Memory B cell (primary cell): Measurements from ENCODE around the gene GRK3.

Experiments used
- ATAC-seq: fragments of 150-1000 bp; cut with Tn5 transposase; 2 replicates; pipeline ENCODE4 v1.10.0; 2021; ENCODE audit warnings: low read depth, mild to moderate bottlenecking, moderate library complexity
- DNase-seq, 2 donors: peaks; one replicate each; pipeline ENCODE4 v3.0.0; 2022; ENCODE audit warnings: low spot score in 2 of 2
- H3K27ac Mint-ChIP-seq: one replicate; pipeline ENCODE4 v1.8.0; 2022; ENCODE audit warnings: mild to moderate bottlenecking, moderate library complexity, mixed read lengths
- H3K27me3 Mint-ChIP-seq: one replicate; pipeline ENCODE4 v1.8.0; 2022; ENCODE audit warnings: mixed read lengths
- H3K36me3 Mint-ChIP-seq: one replicate; pipeline ENCODE4 v1.8.0; 2022; ENCODE audit warnings: mild to moderate bottlenecking, mixed read lengths
- H3K4me1 Mint-ChIP-seq: one replicate; pipeline ENCODE4 v1.8.0; 2022; ENCODE audit warnings: mixed read lengths
- H3K4me3 Mint-ChIP-seq: one replicate; pipeline ENCODE4 v1.8.0; 2022; ENCODE audit warnings: mild to moderate bottlenecking, moderate library complexity, mixed read lengths
- H3K9me3 Mint-ChIP-seq: one replicate; pipeline ENCODE4 v1.8.0; 2022; ENCODE audit warnings: mixed read lengths

Gene GRK3

DNA sequence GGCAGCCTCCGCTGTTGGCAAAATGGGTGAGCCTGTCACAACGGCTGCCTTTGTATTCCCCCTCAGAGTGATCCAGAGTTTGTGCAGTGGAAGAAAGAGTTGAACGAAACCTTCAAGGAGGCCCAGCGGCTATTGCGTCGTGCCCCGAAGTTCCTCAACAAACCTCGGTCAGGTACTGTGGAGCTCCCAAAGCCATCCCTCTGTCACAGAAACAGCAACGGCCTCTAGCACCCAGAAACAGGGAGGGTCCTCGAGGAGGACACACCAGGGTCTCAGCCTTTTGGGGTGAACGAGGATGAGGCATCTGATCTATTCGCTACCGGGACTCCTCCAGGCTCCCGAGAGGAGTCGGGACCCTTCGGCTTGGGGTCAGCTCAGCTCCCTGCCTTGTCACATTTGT, 157.7 kb downstream of the GRK3 start:
- no peak overlapping the region for H3K4me3 Mint-ChIP-seq
- no peak for ATAC-seq
- no peaks in the 10 kb centered on the region for H3K27me3 Mint-ChIP-seq
- no peaks in the 10 kb centered on the region for H3K4me1 Mint-ChIP-seq
- no peaks in the 10 kb centered on the region for H3K9me3 Mint-ChIP-seq
- DNase-seq = no peak
- H3K27ac Mint-ChIP-seq = no peak overlapping the region
- H3K36me3 Mint-ChIP-seq = peaks cover 7% of the 10 kb centered on the region

DNA sequence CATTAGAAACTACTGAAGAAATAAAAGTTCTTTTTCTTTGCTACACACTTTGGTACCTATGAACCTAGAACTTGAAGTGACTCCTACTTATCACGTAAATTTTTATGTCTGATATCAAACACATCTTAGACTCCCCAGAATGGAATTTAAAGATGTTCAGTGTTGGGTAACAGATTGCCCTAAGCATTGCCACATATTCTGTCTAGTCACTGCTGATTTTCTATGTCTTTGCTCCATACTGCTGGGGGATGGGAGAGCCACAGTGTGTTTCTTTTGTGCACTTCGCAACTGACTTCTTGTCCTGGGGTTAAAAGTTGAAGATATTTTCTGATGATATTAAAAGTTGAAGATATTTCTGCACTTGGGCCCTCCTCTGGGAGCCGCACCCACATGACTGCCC, 158.2 kb downstream of the GRK3 start:
- Mint-ChIP-seq H3K27ac (no peak overlapping the region), H3K9me3 (no peaks in the 10 kb centered on the region), H3K4me3 (no peak overlapping the region), H3K36me3 (peaks cover 7% of the 10 kb centered on the region), H3K27me3 (no peaks in the 10 kb centered on the region), H3K4me1 (no peaks in the 10 kb centered on the region)
- ATAC-seq = no peak
- DNase-seq = no peak

DNA sequence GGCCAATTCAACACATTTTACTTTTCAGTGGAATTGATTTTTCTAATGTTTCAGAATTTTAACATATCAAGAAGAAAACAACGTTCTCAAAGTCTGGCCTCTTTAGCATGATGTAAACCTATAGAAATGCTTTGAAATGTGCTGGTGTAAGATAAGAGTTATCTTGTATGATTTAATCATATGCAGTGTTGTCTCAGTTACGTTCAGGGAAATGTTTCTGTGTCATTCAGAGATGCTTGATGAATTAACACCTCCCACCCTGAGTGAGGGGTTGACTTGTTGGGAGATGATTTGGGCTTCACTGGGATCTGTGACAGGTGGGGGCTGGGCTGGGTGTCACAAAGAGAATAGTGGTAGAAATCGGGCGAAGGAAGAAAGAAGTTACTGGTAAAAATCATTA, 161.8 kb downstream of the GRK3 start:
- DNase-seq = no peak
- H3K36me3 Mint-ChIP-seq = peaks cover 9% of the 10 kb centered on the region
- H3K9me3 Mint-ChIP-seq = no peaks in the 10 kb centered on the region
- H3K27ac Mint-ChIP-seq = peak overlapping the region; percentile 33
- H3K4me3 Mint-ChIP-seq = no peak overlapping the region
- ATAC-seq = no peak
- peaks cover 3% of the 10 kb centered on the region for H3K4me1 Mint-ChIP-seq
- H3K27me3 Mint-ChIP-seq = no peaks in the 10 kb centered on the region

DNA sequence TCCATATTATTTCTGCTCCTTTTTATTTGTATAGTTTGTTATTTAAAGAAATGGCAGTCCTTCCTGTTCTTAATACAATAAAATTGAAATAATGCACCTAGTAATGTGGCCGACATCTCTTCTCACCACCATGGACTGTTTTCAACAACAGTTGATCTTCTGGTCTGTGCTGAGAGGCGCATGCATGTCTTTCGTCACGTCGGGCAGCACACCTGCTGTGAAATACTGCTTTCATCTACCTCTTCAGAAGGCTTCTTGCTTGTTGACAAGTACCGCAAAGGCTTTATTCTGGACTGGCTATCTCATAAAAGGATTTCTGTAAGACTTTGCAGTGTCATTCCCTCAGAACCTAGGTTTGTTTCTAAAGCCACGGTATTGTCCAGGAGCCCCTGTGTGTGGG, 163.6 kb downstream of the GRK3 start:
- no peaks in the 10 kb centered on the region for H3K27me3 Mint-ChIP-seq
- no peak overlapping the region for H3K27ac Mint-ChIP-seq
- no peaks in the 10 kb centered on the region for H3K9me3 Mint-ChIP-seq
- H3K4me3 Mint-ChIP-seq = no peak overlapping the region
- no peak for DNase-seq
- ATAC-seq = no peak
- H3K36me3 Mint-ChIP-seq = peaks cover 5% of the 10 kb centered on the region
- peaks cover 3% of the 10 kb centered on the region for H3K4me1 Mint-ChIP-seq

DNA sequence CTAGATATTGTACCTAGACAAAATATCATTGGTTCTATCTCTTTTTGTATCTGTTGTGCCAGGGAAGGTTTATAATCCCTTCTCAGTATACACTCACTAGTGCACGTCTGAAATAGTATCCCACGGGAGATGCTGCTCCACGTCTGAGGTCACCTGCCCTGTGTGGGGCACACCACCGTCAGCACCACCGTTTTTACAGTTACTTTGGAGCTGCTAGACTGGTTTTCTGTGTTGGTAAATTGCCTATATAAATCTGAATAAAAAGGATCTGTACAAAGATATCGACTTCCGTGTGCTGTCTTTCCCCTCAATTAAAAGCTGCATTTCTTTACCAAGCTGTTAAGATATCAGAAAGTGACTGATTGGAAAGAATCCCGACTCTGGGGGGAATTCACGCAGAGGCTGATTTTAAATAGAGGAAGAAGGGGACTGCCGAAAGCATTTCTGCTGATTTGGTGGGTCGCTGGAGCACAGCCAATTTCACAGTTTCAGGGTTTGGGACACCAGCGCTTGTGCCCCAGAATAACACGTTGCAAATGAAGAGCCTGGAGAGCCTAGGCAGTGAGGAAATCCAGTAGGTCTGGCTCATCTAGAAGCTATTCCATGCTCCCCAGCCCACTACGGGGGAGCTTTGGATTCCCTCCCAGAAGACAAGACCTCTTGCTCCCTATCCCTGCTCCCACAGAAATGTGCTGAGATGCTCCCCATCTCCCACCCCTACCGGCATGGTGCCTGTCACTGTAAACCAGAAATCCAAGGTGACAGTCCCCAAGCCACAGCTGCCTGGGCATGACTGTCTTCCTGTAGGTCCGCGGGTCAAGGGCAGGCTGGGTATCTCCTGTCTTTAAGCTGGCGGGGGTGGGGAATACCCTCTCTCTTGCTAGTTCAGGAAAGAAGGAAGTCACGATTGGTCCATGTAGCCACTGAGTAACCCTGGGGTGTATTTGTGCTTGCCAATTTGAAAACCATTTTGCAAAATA, 164.8 kb downstream of the GRK3 start:
- H3K4me1 Mint-ChIP-seq = peaks cover 3% of the 10 kb centered on the region

DNA sequence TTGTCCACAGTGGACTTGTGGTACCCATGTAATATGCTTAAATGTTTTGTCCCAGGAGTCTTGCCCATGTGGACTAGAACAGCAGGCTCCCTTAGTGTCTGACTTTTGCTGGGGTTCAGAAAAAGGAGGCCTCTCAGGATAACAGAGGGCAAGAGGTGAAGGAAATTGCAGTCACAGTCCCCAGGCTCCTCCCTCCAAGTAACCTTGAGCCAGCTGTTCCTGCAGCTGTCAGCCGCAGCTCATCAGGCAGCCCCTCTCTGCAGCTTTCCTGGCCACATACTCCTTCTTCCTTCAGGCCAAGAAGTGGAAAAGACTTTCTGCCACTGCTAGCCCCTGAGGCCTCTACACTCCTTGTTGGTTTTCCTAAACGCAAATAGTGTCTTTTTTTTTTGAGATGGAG, 171.2 kb downstream of the GRK3 start:
- Mint-ChIP-seq H3K9me3 (no peaks in the 10 kb centered on the region), H3K27me3 (peaks cover 11% of the 10 kb centered on the region), H3K27ac (no peak overlapping the region), H3K4me3 (no peak overlapping the region), H3K36me3 (peaks cover 1% of the 10 kb centered on the region), H3K4me1 (peaks cover 2% of the 10 kb centered on the region)
- DNase-seq (no peak), ATAC-seq (no peak)

More for the DNA sequence above, 164.8 kb downstream of the GRK3 start:
- Mint-ChIP-seq H3K9me3 (no peaks in the 10 kb centered on the region), H3K27me3 (no peaks in the 10 kb centered on the region), H3K36me3 (peaks cover 2% of the 10 kb centered on the region), H3K4me3 (no peak overlapping the region), H3K27ac (peak overlapping the region; percentile 36)
- DNase-seq (no peak), ATAC-seq (peak; percentile 39)

DNA sequence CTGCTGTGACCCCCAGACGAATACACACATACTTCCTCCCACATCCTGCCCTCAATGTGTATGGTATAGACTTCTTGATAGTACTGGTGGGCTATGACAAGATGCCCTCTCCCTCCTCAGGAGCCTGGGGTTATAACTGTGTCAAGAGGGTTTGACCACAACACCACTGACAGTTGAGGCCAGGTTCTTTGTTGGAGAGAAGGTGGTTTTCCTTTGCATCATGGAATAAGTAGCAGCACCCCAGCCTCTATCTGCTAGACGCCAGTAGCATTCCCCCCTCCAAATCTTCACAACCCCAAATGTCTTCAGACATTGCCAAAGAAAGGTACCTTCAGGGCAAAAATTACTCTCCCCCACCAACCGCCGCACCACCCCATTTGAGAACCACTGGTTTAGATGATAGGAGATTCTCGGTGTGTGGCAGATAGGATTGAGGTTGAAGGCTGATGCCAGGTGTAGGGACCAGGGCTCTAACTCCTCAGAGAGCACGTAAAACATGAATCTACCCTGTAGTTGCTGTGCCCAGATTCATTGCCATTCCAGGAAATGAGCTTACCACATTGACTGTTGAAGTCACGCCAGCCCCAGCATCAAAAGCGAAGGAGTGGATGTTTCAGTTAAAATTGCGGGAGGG, 172.0 kb downstream of the GRK3 start:
- H3K4me1 Mint-ChIP-seq = peaks cover 2% of the 10 kb centered on the region
- H3K27me3 Mint-ChIP-seq = peaks cover 11% of the 10 kb centered on the region
- ATAC-seq (no peak), DNase-seq (no peak)
- H3K27ac Mint-ChIP-seq = no peak overlapping the region
- H3K36me3 Mint-ChIP-seq = peaks cover 1% of the 10 kb centered on the region
- no peaks in the 10 kb centered on the region for H3K9me3 Mint-ChIP-seq
- no peak overlapping the region for H3K4me3 Mint-ChIP-seq

DNA sequence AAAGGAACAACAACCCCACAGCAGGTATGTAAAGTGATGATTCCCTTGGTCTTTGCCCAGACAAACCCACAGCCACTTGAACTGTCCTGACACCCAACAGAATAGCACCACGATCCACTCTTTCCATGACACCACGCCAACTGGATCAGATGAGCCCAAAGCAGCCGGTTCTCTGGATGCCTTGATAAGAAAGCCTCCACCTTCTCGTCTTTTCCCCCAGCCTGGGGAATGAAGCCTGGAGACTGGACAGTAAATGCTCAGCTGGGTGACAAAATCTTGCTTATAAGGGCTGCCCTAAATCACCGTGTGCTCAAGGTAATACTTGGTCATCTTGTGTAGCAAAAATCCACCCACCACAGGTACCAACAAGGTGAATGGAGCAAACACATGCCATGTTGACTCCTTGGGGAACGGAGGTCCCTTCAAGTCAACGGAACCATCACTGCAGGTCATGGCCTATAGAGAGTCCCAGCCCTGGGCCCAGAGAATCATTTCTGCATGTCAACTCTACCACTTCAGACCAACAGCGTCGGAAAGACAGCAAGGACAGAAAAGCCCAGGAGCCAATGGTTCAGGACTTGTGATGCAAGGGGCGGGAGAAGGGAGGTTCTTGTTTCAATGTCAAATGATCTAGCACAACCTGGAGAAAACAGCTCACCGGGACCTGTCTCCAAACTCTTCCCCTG, 175.3 kb downstream of the GRK3 start:
- Mint-ChIP-seq H3K27me3 (peaks cover 17% of the 10 kb centered on the region), H3K36me3 (peaks cover 1% of the 10 kb centered on the region), H3K27ac (no peak overlapping the region)

DNA sequence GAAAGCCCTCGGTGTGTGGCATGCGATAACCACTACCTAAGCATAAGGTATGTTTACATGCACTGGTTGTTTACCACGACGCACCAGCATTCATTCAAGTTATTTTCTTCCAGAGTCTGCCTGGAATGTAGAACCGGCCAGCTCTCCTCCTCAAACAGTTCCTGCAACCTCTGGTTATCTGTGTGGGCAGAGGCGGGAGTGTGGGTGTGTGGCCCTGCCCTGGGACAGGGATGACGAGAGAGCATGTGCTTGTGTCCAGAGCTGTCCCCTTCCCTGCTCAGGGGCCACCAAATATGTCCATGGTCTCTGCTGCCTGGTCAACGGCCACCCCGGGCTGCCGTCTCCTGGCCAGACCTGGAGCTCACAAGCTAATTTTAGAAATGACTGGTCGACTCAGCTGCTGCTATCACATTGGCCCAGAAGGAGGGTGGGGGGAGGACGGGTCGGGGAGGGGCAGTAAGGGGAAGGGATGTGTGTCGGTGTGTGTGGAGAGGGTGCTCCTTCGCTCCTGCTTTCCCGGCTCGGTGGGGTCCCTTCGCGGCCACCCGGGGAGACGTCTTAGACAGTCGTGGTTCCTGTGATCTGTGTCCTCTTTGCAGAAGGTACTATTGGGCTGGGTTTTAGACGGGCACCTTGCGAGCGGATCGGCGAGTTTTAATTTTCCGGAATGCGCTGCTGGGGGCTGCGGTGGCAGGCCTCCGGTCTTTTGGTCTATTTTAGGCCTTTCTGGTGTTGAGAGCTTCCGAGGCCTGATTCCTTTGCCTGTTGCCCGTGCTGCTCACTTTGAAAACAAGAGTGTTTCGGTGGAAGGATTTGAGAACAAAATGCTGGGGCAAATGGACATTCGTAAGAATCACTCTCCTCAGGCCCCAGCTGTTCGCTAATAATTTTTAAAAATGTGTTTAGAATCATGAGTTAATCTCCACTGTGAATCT, 177.5 kb downstream of the GRK3 start, which contains the start of gene MYO18B:
Gene MYO18B (plus strand): TSS at position 497 of the 935 bp plus-strand sequence. CDS start 18,905 bp downstream, outside the sequence.
- no peaks in the 10 kb centered on the region for H3K9me3 Mint-ChIP-seq
- peaks cover 17% of the 10 kb centered on the region for H3K27me3 Mint-ChIP-seq
- H3K36me3 Mint-ChIP-seq = peaks cover 1% of the 10 kb centered on the region
- no peak within 1 kb of the TSS for H3K4me3 Mint-ChIP-seq
- DNase-seq (no peak), ATAC-seq (no peak)
- no peak within 1 kb of the TSS for H3K27ac Mint-ChIP-seq
- peaks cover 2% of the 10 kb centered on the region for H3K4me1 Mint-ChIP-seq

More for the DNA sequence above, 175.3 kb downstream of the GRK3 start:
- DNase-seq (no peak), ATAC-seq (no peak)
- H3K9me3 Mint-ChIP-seq = no peaks in the 10 kb centered on the region
- no peak overlapping the region for H3K4me3 Mint-ChIP-seq
- H3K4me1 Mint-ChIP-seq = peaks cover 2% of the 10 kb centered on the region

DNA sequence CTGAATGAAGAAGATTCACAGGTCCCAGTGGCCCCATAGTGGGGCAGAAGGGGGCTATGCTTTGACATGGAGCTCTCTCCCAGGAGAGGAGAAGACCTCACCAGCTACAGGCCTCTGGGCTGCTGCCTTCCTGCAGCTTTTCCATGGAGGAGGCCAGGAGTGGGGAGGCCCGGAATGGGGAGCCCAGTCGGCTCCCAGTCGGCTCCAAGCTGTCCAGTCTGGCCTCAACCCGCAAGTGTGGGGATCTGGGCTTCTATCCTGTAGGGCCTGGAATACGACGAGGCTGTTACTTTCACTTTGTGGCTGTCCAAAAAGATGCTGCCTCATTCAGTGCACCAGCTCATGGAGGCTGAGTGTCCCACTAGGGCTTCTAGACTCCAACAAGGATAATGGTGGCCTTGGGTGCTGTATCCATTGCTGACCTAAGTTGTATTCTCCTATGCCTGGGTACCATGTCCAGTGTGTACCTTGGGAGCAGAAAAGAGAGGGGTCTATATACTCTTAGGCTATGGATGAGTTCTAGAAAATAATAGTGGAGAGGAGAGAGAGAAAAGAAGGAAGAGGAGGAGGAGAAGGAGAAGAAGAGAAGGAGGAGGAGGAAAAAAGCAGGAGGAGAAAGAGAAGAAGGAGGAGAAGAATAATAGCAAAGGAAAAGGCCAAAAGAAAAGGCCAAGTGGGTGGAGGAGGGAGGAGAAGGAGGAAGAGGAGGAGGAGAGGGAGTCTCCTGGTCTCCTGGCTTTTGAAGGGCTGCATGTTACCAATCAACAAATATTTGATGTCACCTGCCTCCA, 178.6 kb downstream of the GRK3 start:
- Mint-ChIP-seq H3K27ac (no peak overlapping the region), H3K9me3 (no peaks in the 10 kb centered on the region), H3K4me3 (no peak overlapping the region), H3K36me3 (peaks cover 1% of the 10 kb centered on the region), H3K4me1 (no peaks in the 10 kb centered on the region), H3K27me3 (peaks cover 12% of the 10 kb centered on the region)
- ATAC-seq = no peak
- DNase-seq = no peak

DNA sequence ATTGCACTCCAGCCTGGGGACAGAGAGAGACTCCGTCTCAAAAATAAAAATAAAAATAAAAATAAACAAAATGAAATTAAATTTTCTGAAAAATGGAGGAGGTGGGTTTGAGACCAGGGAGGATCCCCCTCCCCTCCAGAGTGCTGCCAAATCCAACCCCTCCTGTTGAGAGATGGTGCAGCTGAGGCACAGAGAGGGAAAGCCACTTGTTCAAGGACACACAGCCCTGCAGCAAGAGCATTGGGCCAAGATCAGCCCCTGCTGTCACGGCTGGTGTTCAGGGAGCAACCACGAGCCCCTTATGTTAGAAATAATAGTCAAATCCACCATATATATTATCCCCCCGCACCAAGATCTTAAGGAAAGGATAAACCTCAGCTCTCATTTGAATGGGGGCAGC, 180.2 kb downstream of the GRK3 start:
- Mint-ChIP-seq H3K4me3 (no peak overlapping the region), H3K4me1 (peaks cover 6% of the 10 kb centered on the region)

DNA sequence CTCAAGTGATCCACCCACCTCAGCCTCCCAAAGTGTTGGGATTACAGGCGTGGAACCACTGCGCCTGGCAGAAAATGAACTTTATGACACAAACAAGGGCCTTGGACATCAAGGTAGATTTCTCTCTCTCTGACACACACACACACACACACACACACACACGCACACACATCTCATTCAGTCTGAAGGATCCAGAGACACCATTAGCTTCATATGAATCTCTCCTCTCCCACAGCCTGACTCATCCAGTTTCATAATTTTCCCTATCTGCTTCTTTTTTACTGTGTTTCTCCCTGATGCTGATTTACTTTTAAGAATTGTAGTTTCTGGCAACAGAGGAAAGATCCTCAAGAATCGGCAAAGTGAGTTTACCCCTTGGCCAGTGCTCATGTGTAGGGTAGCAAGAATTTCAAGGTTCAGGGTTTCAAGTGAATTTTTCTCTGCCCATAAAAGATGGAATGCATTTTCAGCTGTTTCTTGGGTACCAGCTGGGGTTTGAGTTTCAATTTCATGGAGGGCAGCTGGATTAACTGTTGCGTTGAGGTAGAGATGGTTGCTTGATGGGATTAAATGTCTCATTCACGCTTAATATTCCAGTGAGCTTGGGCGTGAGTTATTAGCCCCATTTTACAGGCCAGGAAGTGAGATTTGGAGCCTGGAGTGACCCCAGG, 181.0 kb downstream of the GRK3 start:
- DNase-seq (no peak), ATAC-seq (no peak)
- Mint-ChIP-seq H3K36me3 (no peaks in the 10 kb centered on the region), H3K4me1 (peaks cover 9% of the 10 kb centered on the region), H3K27me3 (peaks cover 7% of the 10 kb centered on the region), H3K27ac (no peak overlapping the region), H3K9me3 (no peaks in the 10 kb centered on the region), H3K4me3 (no peak overlapping the region)

More for the DNA sequence above, 180.2 kb downstream of the GRK3 start:
- Mint-ChIP-seq H3K36me3 (peaks cover 1% of the 10 kb centered on the region), H3K27me3 (peaks cover 10% of the 10 kb centered on the region), H3K9me3 (no peaks in the 10 kb centered on the region), H3K27ac (no peak overlapping the region)
- no peak for DNase-seq
- ATAC-seq = no peak
